ENCODE results near the gene ARL6. TPM values are rescaled to one million over a fixed set of nuclear protein-coding genes. Genes with fewer than 3 reads are reported as not detected.

Gene ARL6
- 1 to 10 TPM; 1.4 to 3.3 (median 2.6) TPM for total RNA-seq
- long read RNA-seq = 0 reads

GRCh38 chr3:97764407-97765238 lies at the start of gene ARL6:
ARL6 (plus strand) TSS chr3:97764758; CDS start chr3:97768108, 3,350 bp downstream.
- H3K4me1 ChIP-seq = peaks cover 0 to 6% (median 2%) of the 10 kb centered on the region in 4 donors
- H3K27me3 ChIP-seq = no peaks in the 10 kb centered on the region
- H3K9me3 ChIP-seq = no peaks in the 10 kb centered on the region
- ATAC-seq (peak; percentile 98 to 99 (median 98)), DNase-seq (peak; percentile 84 to 89 (median 88))
- peak within 1 kb of the TSS; percentile 93 to 97 (median 93) for H3K4me3 ChIP-seq
- TF ChIP-seq POLR2A (IDR thresholded peaks at IDR 0.05) = no peak
- TF ChIP-seq CTCF (IDR thresholded peaks at IDR 0.05) = no peak
- intact Hi-C loops (cut with DNase I) = no loop called here
- WGBS (ENCODE audit: insufficient coverage, low coverage, low lambda C conversion rate, missing lambda C conversion rate) = 0% methylated on average over 25 of the region's 46 CpGs
- H3K27ac ChIP-seq = peak within 1 kb of the TSS; percentile 38 to 72 (median 63)
- H3K36me3 ChIP-seq = no peaks in the 10 kb centered on the region

- DNase-seq (peak; percentile 66 to 69 (median 66)), ATAC-seq (peak; percentile 93 to 97 (median 96))
- H3K4me3 ChIP-seq = no peak overlapping the region
- no peaks in the 10 kb centered on the region for H3K4me1 ChIP-seq
- peak; percentile 56 to 93 (median 89) for TF ChIP-seq CTCF (IDR thresholded peaks at IDR 0.05)
- no peak for TF ChIP-seq POLR2A (IDR thresholded peaks at IDR 0.05)
- no peaks in the 10 kb centered on the region for H3K36me3 ChIP-seq
- no peak overlapping the region for H3K27ac ChIP-seq
- no peaks in the 10 kb centered on the region for H3K27me3 ChIP-seq
- WGBS (ENCODE audit: insufficient coverage, low coverage, low lambda C conversion rate, missing lambda C conversion rate) = 1% methylated on average over 7 of the region's 7 CpGs
- no peaks in the 10 kb centered on the region for H3K9me3 ChIP-seq
- intact Hi-C loops (cut with DNase I) = no loop called here
Observed at GRCh38 chr3:97719156-97719821, 45.3 kb upstream of the ARL6 start.

- Histone ChIP-seq H3K27ac (no peak overlapping the region), H3K27me3 (no peaks in the 10 kb centered on the region), H3K4me3 (no peak overlapping the region), H3K4me1 (no peaks in the 10 kb centered on the region), H3K9me3 (no peaks in the 10 kb centered on the region), H3K36me3 (no peaks in the 10 kb centered on the region)
- 48% methylated on average over 2 of the region's 2 CpGs for WGBS (ENCODE audit: insufficient coverage, low coverage, low lambda C conversion rate, missing lambda C conversion rate)
- ATAC-seq = no peak
- intact Hi-C loops (cut with DNase I) = no loop called here
- DNase-seq = no peak
- TF ChIP-seq CTCF (IDR thresholded peaks at IDR 0.05) = no peak
- no peak for TF ChIP-seq POLR2A (IDR thresholded peaks at IDR 0.05)
Observed at GRCh38 chr3:97720417-97720816, 44.1 kb upstream of the ARL6 start.

GRCh38 chr3:97721446-97721845 lies 43.1 kb upstream of the ARL6 start:
- Histone ChIP-seq H3K36me3 (no peaks in the 10 kb centered on the region), H3K9me3 (no peaks in the 10 kb centered on the region), H3K27me3 (no peaks in the 10 kb centered on the region), H3K4me1 (no peaks in the 10 kb centered on the region), H3K4me3 (no peak overlapping the region), H3K27ac (no peak overlapping the region)
- 45% methylated on average over 2 of the region's 2 CpGs for WGBS (ENCODE audit: insufficient coverage, low coverage, low lambda C conversion rate, missing lambda C conversion rate)
- DNase-seq (no peak), ATAC-seq (peak; percentile 17 to 69 (median 53))
- no peak for TF ChIP-seq POLR2A (IDR thresholded peaks at IDR 0.05)
- TF ChIP-seq CTCF (IDR thresholded peaks at IDR 0.05) = no peak
- intact Hi-C loops (cut with DNase I) = no loop called here

Measured in right lobe of liver (tissue), 6 donors.